Measurements from ENCODE around the gene DNAJC5. TPM values are rescaled to one million over a fixed set of nuclear protein-coding genes. Genes with fewer than 3 reads are reported as not detected.
"Not testable (repeated sequence)": the region's sequence is repeated elsewhere in the genome, so short reads cannot be mapped to it uniquely, and the experiment has no call there.

Gene DNAJC5
- total RNA-seq, 2 donors from 2014 or later, result 35.7 to 39.0 TPM

GRCh38 chr20:63957690-63958441, 62.9 kb downstream of the DNAJC5 start:
- H3K4me3 Mint-ChIP-seq, result peak overlapping the region; percentile 85
- peaks cover 21% of the 10 kb centered on the region for H3K4me1 Mint-ChIP-seq
- ATAC-seq (no peak), DNase-seq (no peak)
- no peaks in the 10 kb centered on the region for H3K9me3 ChIP-seq (ENCODE audit: control insufficient read depth, low read length, poor library complexity, severe bottlenecking)
- no peaks in the 10 kb centered on the region for H3K36me3 Mint-ChIP-seq (ENCODE audit: low read depth)
- no peaks in the 10 kb centered on the region for H3K27me3 Mint-ChIP-seq
- peak overlapping the region; percentile 51 for H3K27ac Mint-ChIP-seq

DNA sequence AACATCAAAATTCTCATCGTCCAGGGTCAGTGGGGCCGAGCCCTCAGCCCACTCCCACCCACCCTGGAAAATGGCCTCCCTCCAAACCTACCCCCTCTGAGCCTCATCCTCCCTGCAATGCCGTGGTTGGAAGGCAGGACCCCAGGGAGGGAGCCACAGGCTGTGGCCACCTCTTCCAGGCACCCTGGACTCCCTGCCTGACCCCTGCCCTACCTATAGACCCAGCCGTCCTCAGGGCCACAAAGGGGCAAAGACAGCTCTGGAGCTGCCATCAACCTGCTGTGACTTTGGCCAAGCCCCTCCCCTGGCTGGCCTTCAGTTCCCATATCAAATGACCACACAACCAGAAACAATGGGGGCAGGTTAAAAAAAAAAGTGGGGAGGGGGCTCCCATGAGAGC, 63.5 kb downstream of the DNAJC5 start:
- Mint-ChIP-seq H3K27ac (no peak overlapping the region), H3K4me1 (peaks cover 16% of the 10 kb centered on the region), H3K27me3 (no peaks in the 10 kb centered on the region), H3K4me3 (peak overlapping the region; percentile 72), H3K36me3 (ENCODE audit: low read depth) (no peaks in the 10 kb centered on the region)
- ATAC-seq, result no peak
- H3K9me3 ChIP-seq (ENCODE audit: control insufficient read depth, low read length, poor library complexity, severe bottlenecking), result no peaks in the 10 kb centered on the region
- DNase-seq, result no peak

- Mint-ChIP-seq H3K27ac (no peak overlapping the region), H3K4me1 (peaks cover 13% of the 10 kb centered on the region), H3K4me3 (no peak overlapping the region), H3K36me3 (ENCODE audit: low read depth) (no peaks in the 10 kb centered on the region), H3K27me3 (no peaks in the 10 kb centered on the region)
- ATAC-seq (no peak), DNase-seq (no peak)
- H3K9me3 ChIP-seq (ENCODE audit: control insufficient read depth, low read length, poor library complexity, severe bottlenecking), result no peaks in the 10 kb centered on the region
Measured at GRCh38 chr20:63958964-63959698, 64.2 kb downstream of the DNAJC5 start.

DNA sequence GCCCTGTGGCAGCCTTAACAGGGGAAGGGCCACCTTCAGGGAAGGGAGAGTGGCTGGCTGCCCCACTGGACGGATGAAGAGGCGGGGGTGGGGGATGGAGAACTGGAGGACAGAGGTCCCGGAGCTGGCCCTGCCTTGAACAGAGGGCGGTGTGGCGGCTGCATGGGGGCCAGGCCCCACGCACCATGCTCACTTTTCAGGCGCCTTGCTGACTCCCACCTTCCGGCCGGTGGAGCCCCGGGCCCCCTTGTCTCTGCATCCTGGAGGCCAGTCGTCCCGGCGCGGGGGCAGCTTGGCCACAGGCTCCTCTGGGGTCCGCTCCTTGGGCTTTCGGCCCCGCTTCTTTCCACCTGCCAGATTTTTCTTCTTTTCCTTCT, 64.8 kb downstream of the DNAJC5 start:
- DNase-seq, result no peak
- no peak for ATAC-seq
- Mint-ChIP-seq H3K36me3 (ENCODE audit: low read depth) (no peaks in the 10 kb centered on the region), H3K27me3 (no peaks in the 10 kb centered on the region), H3K27ac (no peak overlapping the region), H3K4me3 (no peak overlapping the region), H3K4me1 (peaks cover 10% of the 10 kb centered on the region)
- H3K9me3 ChIP-seq (ENCODE audit: control insufficient read depth, low read length, poor library complexity, severe bottlenecking), result no peaks in the 10 kb centered on the region

- not testable (repeated sequence) for H3K4me3 Mint-ChIP-seq; H3K27ac Mint-ChIP-seq; ATAC-seq; H3K4me1 Mint-ChIP-seq; H3K9me3 ChIP-seq (ENCODE audit: control insufficient read depth, low read length, poor library complexity, severe bottlenecking); H3K27me3 Mint-ChIP-seq; H3K36me3 Mint-ChIP-seq (ENCODE audit: low read depth); DNase-seq
Measured at GRCh38 chr20:63960654-63961621, 66.0 kb downstream of the DNAJC5 start.

- Mint-ChIP-seq H3K36me3 (ENCODE audit: low read depth) (no peaks in the 10 kb centered on the region), H3K4me1 (peaks cover 8% of the 10 kb centered on the region), H3K4me3 (no peak overlapping the region), H3K27ac (no peak overlapping the region), H3K27me3 (no peaks in the 10 kb centered on the region)
- DNase-seq, result no peak
- H3K9me3 ChIP-seq (ENCODE audit: control insufficient read depth, low read length, poor library complexity, severe bottlenecking), result no peaks in the 10 kb centered on the region
- ATAC-seq, result no peak
Measured at GRCh38 chr20:63961664-63962425, 66.9 kb downstream of the DNAJC5 start.

- ATAC-seq (no peak), DNase-seq (no peak)
Measured at GRCh38 chr20:63962426-63963347, 67.8 kb downstream of the DNAJC5 start.

DNA sequence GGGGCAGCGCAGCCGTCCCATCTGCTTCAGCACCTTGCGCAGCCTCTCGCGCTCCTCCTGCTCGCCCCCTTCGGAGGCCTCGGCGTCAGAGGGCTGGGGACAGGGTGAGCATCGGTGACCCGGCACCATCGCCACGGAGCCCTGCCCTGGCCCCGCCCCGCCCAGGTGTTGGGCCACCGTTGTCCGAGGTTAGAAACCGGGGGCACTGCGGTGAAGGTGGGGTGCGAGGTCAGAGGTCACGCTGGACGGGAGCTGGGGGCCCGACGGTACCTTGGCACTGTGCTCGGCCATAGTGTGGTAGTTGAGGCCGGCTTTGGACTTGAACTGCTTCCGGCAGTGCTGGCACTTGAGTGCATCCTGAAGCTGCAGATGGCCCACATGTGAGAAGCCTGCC, 68.4 kb downstream of the DNAJC5 start:
- no peak overlapping the region for H3K27ac Mint-ChIP-seq
- H3K4me3 Mint-ChIP-seq, result no peak overlapping the region
- no peaks in the 10 kb centered on the region for H3K27me3 Mint-ChIP-seq
- H3K36me3 Mint-ChIP-seq (ENCODE audit: low read depth), result no peaks in the 10 kb centered on the region
- H3K4me1 Mint-ChIP-seq, result peaks cover 2% of the 10 kb centered on the region
- DNase-seq, result no peak
- H3K9me3 ChIP-seq (ENCODE audit: control insufficient read depth, low read length, poor library complexity, severe bottlenecking), result no peaks in the 10 kb centered on the region
- ATAC-seq, result no peak

More at GRCh38 chr20:63962426-63963347, 67.8 kb downstream of the DNAJC5 start:
- H3K4me1 Mint-ChIP-seq, result peaks cover 2% of the 10 kb centered on the region
- no peak overlapping the region for H3K27ac Mint-ChIP-seq
- H3K27me3 Mint-ChIP-seq, result no peaks in the 10 kb centered on the region
- H3K36me3 Mint-ChIP-seq (ENCODE audit: low read depth), result no peaks in the 10 kb centered on the region
- no peaks in the 10 kb centered on the region for H3K9me3 ChIP-seq (ENCODE audit: control insufficient read depth, low read length, poor library complexity, severe bottlenecking)
- no peak overlapping the region for H3K4me3 Mint-ChIP-seq

DNA sequence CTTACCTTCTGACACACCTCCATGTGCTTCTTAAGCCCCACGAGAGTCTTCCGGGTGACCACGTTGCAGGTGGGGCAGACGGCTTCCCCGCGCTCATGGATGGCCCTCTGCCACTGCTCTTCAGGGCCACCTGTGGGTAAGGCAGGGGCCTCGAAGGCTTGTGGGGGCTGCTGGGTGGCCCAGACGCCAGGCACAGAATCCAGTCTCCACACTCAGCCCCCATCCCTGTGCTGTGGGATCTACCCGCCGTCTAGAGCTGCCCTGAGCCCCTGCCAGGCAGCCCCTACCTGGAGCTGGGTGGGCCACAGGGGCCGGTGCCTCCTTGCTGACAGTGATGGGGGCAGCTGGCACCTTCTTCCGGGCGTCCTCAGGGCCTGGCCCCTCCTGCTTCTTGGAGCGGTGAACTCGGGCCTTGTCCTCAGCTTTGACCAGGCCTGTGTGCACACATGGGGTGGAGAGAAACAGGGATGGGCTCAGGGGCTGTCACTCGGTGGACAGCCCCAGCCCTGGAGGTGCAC, 68.9 kb downstream of the DNAJC5 start:
- Mint-ChIP-seq H3K4me3 (no peak overlapping the region), H3K27me3 (no peaks in the 10 kb centered on the region), H3K4me1 (peaks cover 7% of the 10 kb centered on the region), H3K27ac (no peak overlapping the region), H3K36me3 (ENCODE audit: low read depth) (no peaks in the 10 kb centered on the region)
- ATAC-seq (no peak), DNase-seq (no peak)
- H3K9me3 ChIP-seq (ENCODE audit: control insufficient read depth, low read length, poor library complexity, severe bottlenecking), result no peaks in the 10 kb centered on the region

DNA sequence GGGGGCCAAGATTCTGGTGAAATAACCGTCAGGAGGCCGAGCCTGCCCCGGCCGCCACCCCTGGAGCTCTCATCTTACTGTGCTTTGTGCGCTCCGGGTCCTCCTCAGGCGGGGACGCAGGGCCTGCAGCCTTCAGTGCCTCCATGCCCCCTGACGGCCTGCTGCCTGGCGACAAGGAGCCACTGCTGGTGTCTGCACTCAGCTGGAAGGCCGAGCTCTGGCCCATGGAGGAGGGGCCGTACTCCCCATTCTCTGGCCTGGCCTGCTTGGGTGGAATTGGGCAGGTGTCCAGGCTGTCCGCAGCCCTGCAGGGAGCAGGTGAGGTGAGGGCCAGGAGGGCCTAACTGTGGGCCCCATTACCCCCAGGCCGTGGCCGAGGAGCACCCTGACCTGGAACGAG, 69.5 kb downstream of the DNAJC5 start:
- ATAC-seq, result no peak
- DNase-seq, result peak in 1 of 3 donors; percentile 5
- H3K9me3 ChIP-seq (ENCODE audit: control insufficient read depth, low read length, poor library complexity, severe bottlenecking), result no peaks in the 10 kb centered on the region
- no peaks in the 10 kb centered on the region for H3K27me3 Mint-ChIP-seq
- no peak overlapping the region for H3K4me3 Mint-ChIP-seq
- no peaks in the 10 kb centered on the region for H3K36me3 Mint-ChIP-seq (ENCODE audit: low read depth)
- peaks cover 7% of the 10 kb centered on the region for H3K4me1 Mint-ChIP-seq
- no peak overlapping the region for H3K27ac Mint-ChIP-seq

DNA sequence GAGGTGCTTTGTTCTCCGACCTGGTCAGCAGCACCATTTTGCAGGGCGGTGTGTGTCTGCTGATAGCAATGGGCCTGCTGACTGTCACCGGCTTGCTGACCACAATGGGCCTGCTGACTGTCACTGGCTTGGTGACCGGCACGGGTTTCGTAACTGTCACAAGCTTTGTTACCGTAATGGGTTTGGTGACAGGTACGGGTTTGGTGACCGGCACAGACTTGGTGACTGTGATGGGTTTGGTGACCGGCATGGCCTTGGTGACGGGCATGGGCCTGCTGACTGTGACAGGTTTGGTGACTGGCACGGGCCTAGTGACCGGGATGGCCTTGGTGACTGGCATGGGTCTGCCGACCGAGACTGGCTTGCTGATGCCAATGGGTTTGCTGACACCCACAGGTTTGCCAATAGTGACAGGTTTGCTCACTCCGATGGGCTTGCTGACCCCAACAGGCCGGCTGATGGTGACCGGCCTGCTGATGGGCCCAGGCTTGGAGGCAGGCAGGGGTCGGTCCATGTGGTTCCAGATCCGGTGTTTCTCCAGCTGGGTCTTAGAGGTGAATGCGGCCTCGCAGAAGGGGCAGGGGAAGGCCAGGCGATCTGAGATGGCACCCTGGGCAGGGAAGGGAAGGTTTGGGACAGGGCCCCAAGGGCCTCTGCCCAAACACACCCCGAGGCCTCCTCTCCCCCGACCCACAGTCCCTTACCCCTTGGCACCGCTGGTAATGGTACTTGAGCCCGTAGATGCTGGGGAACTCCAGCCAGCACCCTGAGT, 71.4 kb downstream of the DNAJC5 start:
- Mint-ChIP-seq H3K4me3 (no peak overlapping the region), H3K4me1 (peaks cover 11% of the 10 kb centered on the region), H3K27me3 (no peaks in the 10 kb centered on the region), H3K36me3 (ENCODE audit: low read depth) (no peaks in the 10 kb centered on the region), H3K27ac (no peak overlapping the region)
- ATAC-seq (no peak), DNase-seq (no peak)
- no peaks in the 10 kb centered on the region for H3K9me3 ChIP-seq (ENCODE audit: control insufficient read depth, low read length, poor library complexity, severe bottlenecking)
